HG03025 (cell line): ENCODE results near the gene USP31.

Experiments
- ATAC-seq: cut with Tn5 transposase; IDR thresholded peaks from one replicate; pipeline ENCODE4 v1.9.1; 2021; ENCODE audit warnings: mild to moderate bottlenecking, moderate library complexity; ENCODE audit not compliant: unreplicated experiment, low FRiP score

Gene USP31

DNA sequence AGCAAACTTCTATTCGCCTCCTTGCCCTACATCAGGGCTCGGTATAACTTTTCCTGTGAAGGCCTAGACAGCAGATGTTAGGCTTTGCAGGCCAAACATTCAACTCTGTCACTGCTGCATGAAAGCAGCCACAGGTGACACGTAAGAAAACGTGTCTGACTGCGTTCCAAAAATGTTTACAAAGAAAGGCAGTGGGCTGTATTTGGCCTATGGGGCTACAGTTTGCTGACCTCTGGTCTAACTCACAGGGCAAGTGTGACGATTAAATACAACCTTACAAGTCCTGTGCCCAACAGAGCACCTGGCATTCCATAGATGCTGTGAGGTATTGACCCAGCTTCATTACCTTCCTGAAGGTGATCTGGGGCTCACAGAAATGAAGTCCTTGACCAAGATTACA, 79.4 kb downstream of the USP31 start:
- no peak for ATAC-seq

DNA sequence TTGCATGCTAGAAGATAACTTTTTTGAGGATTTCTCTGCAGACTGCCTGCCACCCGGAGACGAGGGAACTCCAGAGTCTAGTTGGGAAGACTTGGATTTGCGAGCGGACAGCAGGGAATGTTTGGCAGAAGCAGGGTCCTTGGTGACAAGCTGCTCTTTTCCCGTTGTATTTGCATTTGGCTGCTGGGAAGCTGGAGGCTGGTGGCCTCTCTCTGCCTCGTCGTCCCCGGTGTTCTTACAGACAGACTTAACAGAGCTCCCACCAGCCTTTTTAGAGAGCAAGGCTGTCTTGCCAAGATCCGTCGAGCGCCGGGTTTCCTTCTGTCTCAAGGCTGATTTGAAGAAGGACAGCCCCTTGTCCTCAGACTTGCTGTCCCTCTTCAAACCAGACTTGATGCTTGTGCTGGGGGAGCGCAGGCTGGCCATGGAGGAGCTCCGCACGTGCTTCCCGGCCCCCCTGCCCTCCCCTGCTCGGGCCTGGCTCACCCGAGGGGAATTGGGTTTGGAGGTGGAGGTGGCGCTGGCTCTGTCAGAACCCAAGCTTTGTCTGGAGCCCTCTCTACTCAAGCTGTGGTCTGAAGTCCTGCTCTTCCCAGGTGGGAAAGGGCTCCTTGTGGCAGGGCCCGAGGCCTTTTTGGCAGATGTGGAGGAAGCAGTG, 81.0 kb downstream of the USP31 start:
- no peak for ATAC-seq

DNA sequence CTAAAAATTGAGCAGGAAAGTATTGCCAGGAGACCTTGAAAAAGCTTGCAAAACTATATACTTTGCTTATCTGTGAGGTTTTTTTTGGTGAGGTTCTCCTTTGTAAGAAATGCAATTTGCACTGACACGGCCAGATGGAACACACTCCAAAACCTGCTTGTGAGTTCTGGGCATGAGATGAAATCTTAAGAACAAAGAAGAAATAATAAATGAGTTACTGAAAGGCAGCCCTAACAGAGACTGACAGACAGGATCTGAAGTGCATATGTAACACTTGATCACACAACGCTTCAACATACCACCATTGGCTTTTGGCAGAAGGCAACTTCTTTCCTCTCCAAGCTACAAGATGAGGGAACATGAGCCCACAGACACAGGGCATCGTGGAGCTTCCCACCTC, 82.6 kb downstream of the USP31 start:
- ATAC-seq: no peak

DNA sequence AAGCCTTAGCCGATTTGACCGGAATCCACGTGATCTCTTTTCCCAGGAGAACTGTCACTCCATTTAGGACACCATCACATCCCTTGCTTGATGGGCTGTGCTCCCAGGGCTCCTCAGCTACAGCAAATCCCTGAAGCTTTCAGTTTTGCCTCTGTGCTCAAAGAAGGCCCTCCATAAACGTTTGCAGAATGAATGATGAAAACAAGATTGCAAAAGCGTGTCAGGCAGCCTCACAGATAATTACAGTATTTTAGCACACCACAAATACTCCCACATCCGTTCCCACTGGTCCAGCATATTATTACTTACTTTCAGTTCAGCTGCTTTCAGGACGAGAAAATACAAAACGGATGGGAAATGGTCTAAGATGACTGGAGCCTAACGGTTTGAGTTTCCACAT, 84.6 kb downstream of the USP31 start:
- no peak for ATAC-seq

DNA sequence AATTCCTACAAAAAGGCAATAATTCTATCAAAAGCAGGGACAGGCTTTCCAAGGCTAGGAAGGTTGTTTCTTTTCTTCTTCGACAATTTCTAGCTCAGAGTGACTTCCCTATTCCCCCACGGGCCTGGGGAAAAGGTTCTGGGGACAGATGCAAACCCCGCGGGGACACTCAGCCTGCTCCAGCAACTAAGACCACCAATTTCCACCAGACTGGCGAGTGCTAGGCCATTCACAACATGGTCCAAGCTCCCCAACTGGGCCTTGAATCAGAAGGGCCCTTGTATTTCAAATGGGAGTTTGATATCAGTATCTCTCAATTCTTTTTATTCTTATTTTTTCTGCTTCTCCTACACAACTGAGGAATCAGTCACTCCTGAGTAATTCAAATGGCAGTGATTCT, 86.7 kb downstream of the USP31 start:
- no peak for ATAC-seq

DNA sequence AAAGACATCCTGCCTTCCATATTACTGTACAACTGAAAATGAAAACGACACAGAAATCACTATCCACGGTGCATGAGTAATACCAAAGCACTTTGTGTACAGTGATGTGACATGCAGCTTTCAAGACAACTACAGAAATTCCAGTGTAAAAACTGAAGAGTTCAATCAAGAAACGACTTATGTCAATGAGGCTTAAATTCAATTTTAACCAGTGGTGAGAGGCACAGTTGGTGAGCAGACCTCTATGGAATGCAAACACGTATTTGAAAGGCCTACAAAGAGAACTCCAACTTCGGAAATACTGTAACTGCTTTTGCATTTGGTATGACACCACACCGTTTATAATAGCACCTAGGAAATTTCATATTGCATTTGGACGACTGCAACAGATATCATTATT, 87.6 kb downstream of the USP31 start:
- no peak for ATAC-seq

DNA sequence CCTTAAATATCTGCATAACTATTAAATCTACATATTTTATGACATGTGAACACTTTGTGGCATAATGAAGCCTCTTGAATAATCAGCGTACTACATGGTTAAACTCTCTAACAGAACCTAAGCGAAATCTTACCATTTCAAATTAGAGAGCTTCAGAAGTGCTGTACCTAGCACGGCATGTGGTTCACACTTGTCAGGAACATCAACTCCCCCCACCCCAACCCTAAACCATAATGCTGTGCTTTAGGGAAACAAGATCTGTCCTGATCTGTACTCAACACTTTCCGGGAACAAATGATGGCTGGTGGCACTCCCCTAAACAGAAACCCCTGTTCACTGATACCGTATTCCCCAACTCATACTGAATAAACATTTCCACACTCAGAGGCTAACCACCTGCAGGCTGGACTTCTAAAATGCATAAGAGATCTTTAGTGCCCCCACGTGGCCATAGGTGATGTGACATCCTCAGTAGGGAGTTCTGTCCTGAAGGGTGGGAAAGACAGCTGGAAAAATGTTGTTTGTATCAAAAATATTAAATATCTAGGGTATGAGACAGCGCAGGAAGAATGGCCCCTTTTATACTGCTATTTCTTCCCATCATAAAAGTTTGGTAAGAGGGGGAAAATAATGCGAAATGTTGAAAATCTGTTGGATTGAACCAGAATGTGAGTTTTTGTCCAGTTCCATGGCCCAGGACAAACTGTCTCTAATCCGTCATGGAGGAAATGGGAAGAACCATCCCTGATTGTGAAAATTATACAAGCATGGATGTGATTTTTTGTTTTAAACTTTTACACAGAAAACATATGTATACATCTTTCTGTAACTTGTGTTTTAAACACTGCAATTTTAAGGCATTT, 88.6 kb downstream of the USP31 start:
- ATAC-seq: no peak

DNA sequence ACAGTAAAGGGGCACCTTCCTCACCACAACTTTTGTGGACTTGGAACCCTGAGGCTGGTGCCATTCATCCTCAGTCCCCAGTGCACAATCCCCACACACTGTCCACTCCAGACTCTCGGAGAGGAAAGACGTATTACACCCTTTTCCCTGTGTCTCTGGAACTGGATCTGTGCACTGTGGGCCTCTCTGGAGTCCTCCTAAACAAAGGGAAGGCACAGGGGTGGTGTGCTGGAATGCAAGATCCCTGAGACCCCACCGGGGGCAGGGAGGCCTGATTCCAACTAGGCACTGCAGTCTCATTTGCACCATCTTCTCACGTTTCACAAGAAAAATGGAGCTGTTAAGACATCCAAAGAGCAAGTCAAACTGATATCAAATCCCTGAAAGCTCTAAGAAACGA, 89.8 kb downstream of the USP31 start:
- no peak for ATAC-seq

DNA sequence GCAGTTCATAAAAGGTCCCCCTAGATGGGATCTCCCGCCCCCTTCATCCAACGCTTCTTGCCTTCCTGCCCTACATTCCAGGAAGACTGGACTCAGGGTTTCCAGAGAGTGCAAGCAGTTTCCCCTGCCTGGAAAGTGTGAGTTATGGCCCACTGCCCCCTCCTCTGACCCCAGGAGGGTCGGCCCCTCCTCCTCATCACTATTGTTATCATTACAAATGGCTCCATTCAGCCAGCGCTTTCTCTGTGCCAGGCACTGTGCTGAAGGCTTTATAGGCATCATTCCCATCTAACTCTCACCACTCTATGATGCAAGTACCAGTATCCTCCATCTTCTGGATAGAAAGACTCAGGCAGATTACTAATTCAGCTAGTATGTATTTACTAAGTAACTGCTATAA, 90.7 kb downstream of the USP31 start:
- no peak for ATAC-seq

DNA sequence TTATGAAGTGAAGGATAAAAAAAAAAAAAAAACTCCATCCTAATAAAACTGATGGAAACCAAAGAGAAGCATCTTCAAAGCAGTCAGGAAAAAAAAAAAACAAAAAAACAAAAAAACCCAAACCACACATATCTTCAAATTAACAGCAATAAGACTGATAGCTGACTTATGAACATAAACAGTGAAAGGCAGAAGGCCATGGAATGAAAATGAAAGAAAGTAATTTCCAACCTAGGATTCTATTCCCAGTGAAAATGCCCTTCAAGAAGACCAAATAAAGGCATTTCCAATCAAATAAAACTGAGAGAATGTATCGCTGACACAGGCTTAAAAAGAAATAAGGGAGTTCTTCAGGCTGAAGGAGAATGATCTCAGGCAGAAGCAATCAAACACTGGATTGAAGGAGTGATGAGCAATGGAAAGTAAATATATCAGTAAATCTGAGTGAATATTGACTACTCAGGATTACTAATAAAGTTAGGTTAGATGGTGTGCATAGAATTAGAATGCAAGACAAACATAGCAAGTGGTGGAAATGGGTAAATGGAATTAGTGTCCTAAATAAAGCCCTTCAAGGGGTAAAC, 92.1 kb downstream of the USP31 start:
- ATAC-seq: no peak

DNA sequence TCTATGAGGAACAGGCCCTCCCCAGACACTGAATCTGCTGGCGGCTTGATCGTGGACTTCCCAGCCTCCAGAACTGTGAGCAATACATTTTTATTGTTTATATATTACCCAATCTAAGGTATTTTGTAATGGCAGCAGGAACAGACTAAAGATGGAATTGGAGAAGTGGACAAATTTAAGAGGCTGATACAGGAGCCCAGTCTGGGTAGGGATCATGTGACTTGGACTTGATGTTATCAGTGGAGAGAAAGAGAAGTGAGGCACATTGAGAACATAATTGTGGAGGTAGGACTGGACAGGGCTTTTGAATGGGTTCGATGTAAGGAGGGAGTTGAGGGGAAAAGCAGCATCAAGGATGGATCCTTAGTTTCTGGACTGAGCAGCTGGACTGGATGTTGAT, 93.8 kb downstream of the USP31 start:
- no peak for ATAC-seq

DNA sequence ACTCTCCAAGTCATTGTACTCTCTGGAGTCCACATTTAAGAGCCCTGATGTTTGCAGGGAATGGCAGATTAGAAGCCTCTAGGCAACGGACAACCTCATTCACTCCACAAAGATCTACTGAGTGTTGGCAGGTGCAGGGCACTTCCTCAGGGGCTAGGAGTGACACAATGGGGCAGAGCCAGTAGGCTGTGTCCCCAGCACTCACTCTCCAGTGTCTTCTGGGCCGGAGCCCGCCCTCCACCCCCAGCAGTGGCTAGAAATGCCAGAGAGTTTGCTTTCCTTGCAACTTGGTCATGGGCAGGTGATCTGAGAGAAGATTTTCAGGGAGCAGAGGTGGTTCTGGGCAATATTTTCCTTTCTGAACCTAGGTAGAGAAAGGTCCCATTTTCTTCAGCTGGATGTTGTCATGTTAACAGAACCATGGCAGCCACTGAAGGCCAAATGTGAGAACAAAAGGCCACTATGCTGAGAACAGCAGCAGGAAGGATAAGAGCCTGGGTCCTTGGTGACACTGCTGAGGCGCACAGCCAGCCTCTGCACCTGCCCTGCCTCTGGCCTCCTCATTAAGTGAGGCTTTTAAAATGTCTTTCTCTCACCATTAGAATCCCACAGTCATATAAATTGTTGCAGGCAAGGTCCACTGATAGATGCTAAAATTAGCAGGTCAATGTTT, 96.2 kb downstream of the USP31 start:
- no peak for ATAC-seq

DNA sequence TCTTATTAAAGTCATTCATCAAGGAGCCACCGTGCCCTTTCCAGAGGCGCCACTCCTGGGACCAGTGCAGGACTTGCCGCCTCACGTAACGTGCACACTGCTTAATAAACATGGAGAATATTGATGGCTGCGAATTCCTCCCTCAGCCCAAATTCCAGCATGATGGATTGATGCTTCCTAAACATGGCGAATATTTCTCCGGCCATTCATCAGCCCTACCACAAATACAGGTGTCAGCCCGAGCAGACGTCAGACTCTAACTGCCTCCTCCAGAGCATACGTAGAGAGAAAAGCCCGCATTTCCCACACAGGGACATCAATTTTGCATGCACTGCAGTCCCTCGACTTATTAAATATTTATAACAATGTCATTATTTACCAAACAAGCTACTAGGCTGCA, 97.0 kb downstream of the USP31 start:
- no peak for ATAC-seq

DNA sequence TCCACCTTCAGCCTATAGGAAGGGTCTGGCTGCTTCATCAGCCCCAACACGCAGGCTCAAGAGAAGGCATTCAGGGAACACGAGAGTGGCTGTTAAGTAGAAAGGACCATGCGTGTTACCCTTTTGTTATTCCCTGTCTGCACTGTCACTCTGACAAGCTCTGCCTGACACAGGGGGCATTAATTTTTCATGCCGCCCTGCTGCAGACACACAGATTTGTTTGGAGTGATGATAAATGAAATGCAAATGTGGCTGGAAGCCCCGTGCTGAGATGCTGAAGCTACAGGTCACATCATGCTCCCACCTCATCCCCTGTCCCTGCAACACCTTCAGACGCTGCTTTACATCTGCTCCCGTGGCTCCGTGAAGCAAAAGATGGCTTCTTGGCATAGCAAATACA, 97.7 kb downstream of the USP31 start:
- ATAC-seq: no peak

DNA sequence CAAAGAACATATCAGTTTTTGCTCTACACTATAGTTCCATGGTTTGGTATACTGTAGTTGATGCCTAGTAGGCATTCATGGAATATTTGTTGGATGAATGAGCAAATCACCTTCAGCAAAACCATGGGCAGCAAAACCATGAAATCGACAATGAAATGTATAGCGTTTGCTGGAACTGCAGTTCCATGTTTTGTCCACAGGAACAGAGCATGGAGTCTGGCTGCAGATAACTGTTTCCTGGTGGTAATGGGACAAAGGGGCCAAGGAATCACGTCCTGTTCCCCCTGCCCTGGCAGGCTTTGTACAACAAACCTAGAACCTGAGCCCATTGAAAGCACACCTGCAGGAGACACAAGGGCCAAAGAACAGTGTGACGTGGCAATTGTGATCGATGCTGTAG, 101.1 kb downstream of the USP31 start:
- ATAC-seq: no peak

DNA sequence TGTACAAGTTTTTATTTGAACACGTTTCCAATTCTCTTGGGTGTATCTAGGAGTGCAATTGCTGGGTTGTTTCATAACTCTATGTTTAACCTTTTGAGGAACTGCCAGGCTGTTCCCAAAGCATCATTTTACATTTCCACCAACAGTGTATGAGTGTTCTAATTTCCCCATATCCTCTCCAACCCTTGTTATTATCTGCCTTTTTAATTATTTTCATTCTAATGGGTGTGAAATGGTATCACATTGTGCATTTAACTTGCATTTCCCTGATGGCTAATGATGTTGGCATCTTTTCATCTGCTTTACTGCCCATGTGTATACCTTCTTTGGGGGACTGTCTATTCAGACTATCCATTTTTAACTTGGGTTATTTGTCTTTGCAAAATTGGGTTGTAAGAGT, 104.2 kb downstream of the USP31 start:
- ATAC-seq: no peak

DNA sequence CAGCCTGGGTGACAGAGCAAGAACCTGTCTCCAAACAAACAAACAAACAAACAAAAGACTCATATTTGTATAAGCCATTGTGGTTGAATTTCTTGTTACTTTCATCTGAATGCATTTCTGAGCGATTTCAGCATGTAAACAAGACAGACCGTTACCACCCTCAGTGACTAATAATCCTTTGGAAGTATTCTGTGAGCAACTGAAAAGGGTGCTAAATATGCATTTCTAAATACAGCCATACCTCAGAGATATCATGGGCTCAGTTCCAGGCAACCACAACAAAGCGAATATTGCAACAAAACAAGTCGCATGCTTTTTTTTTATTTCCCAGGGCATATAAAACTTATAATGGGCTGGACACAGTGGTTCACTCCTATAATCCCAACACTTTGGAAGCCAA, 109.0 kb downstream of the USP31 start:
- ATAC-seq: no peak

DNA sequence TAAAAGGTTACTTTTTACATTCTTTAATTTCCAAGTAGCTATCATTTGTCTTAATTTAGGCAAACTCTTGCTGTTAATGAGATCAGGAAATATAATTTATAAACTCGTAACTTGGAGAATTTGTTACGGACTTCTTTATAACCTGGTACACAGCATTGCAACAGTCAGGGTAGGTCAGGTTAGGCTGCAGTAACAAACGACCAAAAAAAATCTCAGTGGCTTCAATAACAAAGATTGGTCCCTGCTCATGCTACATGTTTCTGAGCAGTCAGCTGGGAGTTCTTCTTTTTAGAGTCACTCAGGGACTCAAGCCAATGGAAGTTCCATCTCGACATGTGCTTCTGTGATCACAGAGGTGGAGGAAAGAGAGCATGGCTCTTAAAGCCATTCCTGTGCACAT, 110.1 kb downstream of the USP31 start:
- no peak for ATAC-seq

DNA sequence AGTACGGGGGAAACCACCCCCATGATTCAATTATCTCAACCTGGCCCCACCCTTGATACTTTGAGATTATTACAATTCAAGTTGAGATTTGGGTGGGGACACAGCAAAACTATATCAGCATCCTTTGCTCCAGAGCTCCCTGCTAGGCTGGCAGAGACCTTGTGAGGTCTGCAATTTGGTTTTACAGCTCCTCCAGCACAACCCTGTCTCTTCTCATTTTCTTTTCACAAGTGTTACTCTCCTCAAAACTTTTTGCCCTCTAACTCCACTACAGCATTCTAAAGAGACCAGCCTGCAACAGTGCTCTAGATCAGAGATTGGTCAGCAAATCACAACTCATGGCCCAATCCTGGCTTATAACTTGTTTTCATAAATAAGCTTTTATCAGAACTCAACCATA, 114.0 kb downstream of the USP31 start:
- no peak for ATAC-seq

DNA sequence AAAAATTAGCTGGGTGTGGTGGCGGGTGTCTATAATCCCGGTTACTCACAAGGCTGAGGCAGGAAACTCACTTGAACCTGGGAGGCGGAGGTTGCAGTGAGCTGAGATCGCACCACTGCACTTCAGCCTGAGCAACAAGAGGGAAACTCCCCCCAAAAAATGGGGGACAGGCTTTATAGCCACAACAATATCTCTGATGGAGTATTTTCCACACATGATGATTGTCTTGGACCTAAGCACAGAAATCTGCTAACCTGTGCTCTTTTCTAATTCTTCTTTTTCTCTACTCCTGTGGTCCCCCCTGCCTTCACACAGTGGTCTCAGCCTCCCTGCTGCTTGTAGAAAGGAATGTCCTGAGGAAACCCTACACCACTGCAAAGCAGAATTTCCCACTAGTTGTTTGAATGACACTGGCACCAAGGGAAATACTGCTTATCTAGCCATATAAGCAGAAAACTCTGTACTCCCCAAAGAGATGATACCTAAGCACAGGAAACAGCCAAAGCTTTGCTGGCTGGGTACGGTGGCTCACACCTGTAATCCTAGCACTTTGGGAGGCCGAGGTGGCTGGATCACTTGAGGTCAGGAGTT, 117.6 kb downstream of the USP31 start:
- ATAC-seq: no peak
